Uterus (tissue), 4 donors: ENCODE data around the gene PACSIN2. TPM values are rescaled to one million over a fixed set of nuclear protein-coding genes. Genes with fewer than 3 reads are reported as not detected.
"Not testable (repeated sequence)": the region's sequence is repeated elsewhere in the genome, so short reads cannot be mapped to it uniquely, and the experiment has no call there.

ENCODE experiments used
- DNase-seq, 2 donors: peaks; one replicate each; pipeline ENCODE4 v3.0.0-alpha.2; 2019 to 2020
- H3K27ac ChIP-seq, 2 donors: fragments of 200-600 bp; sonication (generic); 1 replicate in 1 of 2; 2 replicates in 1 of 2; pipeline ENCODE4 v1.5.1; 2016 to 2018
- H3K27me3 ChIP-seq, 2 donors: fragments of 200-600 bp; sonication (generic); one replicate each; pipeline ENCODE4 v1.5.1; 2018 to 2019; ENCODE audit warnings: control low read depth in 1 of 2
- H3K36me3 ChIP-seq, 2 donors: fragments of 200-600 bp; sonication (generic); one replicate each; pipeline ENCODE4 v1.5.1; 2019; ENCODE audit warnings: control low read depth in 1 of 2
- H3K4me1 ChIP-seq, 2 donors: fragments of 200-600 bp; sonication (generic); one replicate each; pipeline ENCODE4 v1.5.1; 2018 to 2019; ENCODE audit warnings: control low read depth in 1 of 2
- H3K4me3 ChIP-seq, 2 donors: fragments of 200-600 bp; sonication (generic); 1 replicate in 1 of 2; 2 replicates in 1 of 2; pipeline ENCODE4 v1.5.1; 2018 to 2019; ENCODE audit warnings: mild to moderate bottlenecking in 1 of 2
- H3K9me3 ChIP-seq, 2 donors: fragments of 200-600 bp; sonication (generic); one replicate each; pipeline ENCODE4 v1.5.1; 2019; ENCODE audit warnings: control low read depth in 1 of 2
- CTCF ChIP-seq, 4 experiments: fragments of 200-600 bp in 2 of 4; fragments of 450-650 bp in 2 of 4; sonication (generic) in 2 of 4; IDR thresholded peaks; one replicate each; pipeline ENCODE4 v1.5.1; 2016 to 2019; ENCODE audit warnings: antibody characterized with exemption in 4 of 4, mild to moderate bottlenecking in 2 of 4, moderate library complexity in 1 of 4
- POLR2A ChIP-seq, 2 donors: fragments of 450-650 bp; IDR thresholded peaks; one replicate each; pipeline ENCODE4 v1.6.1; 2016; ENCODE audit warnings: antibody characterized with exemption in 2 of 2, mild to moderate bottlenecking in 1 of 2, moderate library complexity in 1 of 2
- intact Hi-C: fragments of 100-400 bp; cut with DNase I; formaldehyde crosslinking; loops from one replicate; pipeline ENCODE4 v1.15.1; 2023; ENCODE audit warnings: low total_unique reads
- total RNA-seq, 4 donors: library from RNA; depleted of rRNA in 3 of 4; stranded (reverse); fragments of >200 nt in 3 of 4; gene quantifications; one replicate each; pipeline versions ENCODE4 v1.1.0 to v1.2.4, GENCODE V29; 2014 to 2023
- donor health status: DM: yes; HTN: yes; CAD: no.

PACSIN2 gene
- total RNA-seq, 4 donors from 2014 or later = 34.4 to 66.1 (median 48.0) TPM

GRCh38 chr22:42973536-42973881 lies 41.4 kb downstream of the PACSIN2 start:
- no peaks in the 10 kb centered on the region for H3K36me3 ChIP-seq
- intact Hi-C loops = no loop called here
- TF ChIP-seq POLR2A (IDR thresholded peaks at IDR 0.05) (no peak), CTCF (IDR thresholded peaks at IDR 0.05) (no peak)
- peak overlapping the region in 1 of 2 donors; percentile 41 for H3K27ac ChIP-seq
- no peak overlapping the region for H3K4me3 ChIP-seq
- H3K9me3 ChIP-seq = no peaks in the 10 kb centered on the region
- peaks cover 0 to 7% of the 10 kb centered on the region in 2 donors for H3K4me1 ChIP-seq
- H3K27me3 ChIP-seq = no peaks in the 10 kb centered on the region
- no peak for DNase-seq

DNA sequence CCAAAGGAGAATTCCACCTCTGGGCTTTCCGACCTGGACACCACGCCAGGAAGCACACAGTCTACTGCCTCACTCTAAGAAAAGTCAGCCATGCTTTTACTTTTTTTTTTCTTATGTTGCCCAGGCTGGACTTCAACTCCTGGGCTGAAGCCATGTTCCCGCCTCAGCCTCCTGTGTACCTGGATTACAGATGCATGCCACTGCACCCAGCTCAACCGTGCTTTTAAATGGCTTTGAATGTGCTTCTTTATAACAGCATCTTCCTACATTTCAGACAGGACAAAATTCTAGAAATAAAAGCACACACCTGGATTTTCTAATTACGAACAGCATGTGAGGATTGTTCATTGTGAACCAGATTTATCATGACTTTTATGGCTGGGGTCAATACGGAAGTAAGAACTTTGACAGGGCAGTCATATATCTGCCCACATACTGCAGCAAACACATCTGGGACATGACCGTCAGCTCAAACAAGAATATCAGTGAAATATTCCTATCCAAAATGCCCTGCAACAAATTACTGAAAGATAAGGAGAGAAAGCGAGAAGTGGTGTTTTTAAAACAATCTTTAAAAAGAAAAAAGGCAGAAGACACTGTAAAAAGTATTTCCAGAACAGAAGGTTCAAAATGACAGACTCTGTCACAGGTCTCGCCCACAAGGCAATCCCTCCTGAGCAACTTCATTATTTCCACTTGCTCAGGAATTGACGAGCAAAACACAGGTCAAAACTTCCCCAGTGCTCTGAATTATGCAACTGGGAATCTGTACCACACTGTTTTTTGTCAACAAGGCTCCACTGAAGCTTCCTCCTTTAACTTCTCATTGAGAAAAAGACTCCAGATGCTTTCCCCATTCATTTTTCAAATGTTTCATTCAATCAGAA lies 42.1 kb downstream of the PACSIN2 start:
- DNase-seq = no peak
- peaks cover 0 to 7% of the 10 kb centered on the region in 2 donors for H3K4me1 ChIP-seq

GRCh38 chr22:42971473-42971860 lies 43.5 kb downstream of the PACSIN2 start:
- H3K4me1 ChIP-seq, H3K9me3 ChIP-seq, H3K27ac ChIP-seq, H3K4me3 ChIP-seq, intact Hi-C loops, H3K27me3 ChIP-seq, DNase-seq, H3K36me3 ChIP-seq: not testable (repeated sequence)

More for the DNA sequence above, 42.1 kb downstream of the PACSIN2 start:
- H3K4me3 ChIP-seq = no peak overlapping the region
- TF ChIP-seq CTCF (IDR thresholded peaks at IDR 0.05) = no peak
- TF ChIP-seq POLR2A (IDR thresholded peaks at IDR 0.05) = no peak
- H3K9me3 ChIP-seq = no peaks in the 10 kb centered on the region
- intact Hi-C loops = no loop called here
- no peaks in the 10 kb centered on the region for H3K27me3 ChIP-seq
- no peaks in the 10 kb centered on the region for H3K36me3 ChIP-seq
- peak overlapping the region in 1 of 2 donors; percentile 41 for H3K27ac ChIP-seq

DNA sequence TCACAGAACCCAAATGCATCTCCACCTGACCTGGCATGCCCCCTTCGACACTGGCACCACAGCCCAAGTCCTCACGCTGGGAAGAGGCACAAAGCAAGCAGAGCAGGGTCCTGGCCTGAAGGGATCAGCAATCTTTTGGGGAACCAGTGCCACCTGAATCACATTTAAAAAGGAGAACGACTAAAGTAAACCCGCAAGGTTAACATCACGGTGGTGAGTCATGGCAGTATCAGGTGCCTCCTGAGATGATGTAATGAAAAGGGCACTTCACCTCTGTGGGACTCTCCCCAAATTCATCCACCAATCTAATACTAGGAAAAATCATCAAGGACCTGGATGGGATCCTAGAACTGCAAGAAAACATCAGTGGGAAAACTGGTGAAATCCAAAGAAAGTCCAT lies 44.9 kb downstream of the PACSIN2 start:
- peak overlapping the region in 1 of 2 donors; percentile 53 for H3K27ac ChIP-seq
- DNase-seq = no peak
- intact Hi-C loops = no loop called here
- H3K27me3 ChIP-seq = no peaks in the 10 kb centered on the region
- H3K9me3 ChIP-seq = no peaks in the 10 kb centered on the region
- peaks cover 0 to 7% of the 10 kb centered on the region in 2 donors for H3K4me1 ChIP-seq
- TF ChIP-seq POLR2A (IDR thresholded peaks at IDR 0.05) = no peak
- no peak for TF ChIP-seq CTCF (IDR thresholded peaks at IDR 0.05)
- H3K36me3 ChIP-seq = no peaks in the 10 kb centered on the region
- H3K4me3 ChIP-seq = no peak overlapping the region

DNA sequence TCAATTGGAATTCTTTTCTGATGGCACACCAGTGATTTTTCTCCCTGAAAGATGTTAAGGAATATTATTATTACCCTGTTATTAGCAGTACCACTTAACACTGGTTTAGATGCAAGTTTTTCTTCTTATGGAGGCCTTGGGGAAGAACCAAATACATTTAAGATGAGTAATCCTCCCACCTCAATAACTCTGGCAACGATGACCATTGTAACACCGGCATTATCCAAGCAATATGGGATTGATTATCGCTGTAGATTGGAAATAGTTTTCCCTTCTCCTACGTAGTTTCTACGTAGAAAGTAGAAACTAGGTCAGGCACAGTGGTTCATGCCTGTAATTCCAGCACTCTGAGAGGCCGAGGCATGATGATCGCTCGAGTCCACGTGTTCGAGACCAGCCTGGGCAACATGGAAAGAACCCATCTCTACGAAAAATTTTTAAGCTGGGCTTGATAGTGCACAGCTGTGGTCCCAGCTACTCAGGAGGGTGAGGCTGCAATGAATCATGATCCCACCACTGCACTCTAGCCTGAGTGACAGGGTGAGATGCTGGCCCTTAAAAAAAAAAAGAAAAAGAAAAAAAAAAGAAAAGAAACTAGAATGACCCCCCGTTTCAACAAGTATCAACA lies 45.5 kb downstream of the PACSIN2 start:
- Histone ChIP-seq H3K4me1 (peaks cover 0 to 7% of the 10 kb centered on the region in 2 donors), H3K9me3 (no peaks in the 10 kb centered on the region), H3K27ac (peak overlapping the region in 1 of 2 donors; percentile 53), H3K36me3 (no peaks in the 10 kb centered on the region), H3K4me3 (no peak overlapping the region), H3K27me3 (no peaks in the 10 kb centered on the region)
- no peak for DNase-seq
- TF ChIP-seq CTCF (IDR thresholded peaks at IDR 0.05) (no peak), POLR2A (IDR thresholded peaks at IDR 0.05) (no peak)
- intact Hi-C loops = no loop called here
